HCT116 (cell line): ENCODE results near the gene LNP1. TPM values are rescaled to one million over a fixed set of nuclear protein-coding genes. Genes with fewer than 3 reads are reported as not detected.

Source experiments
- ATAC-seq: fragments of 200-7000 bp; cut with Tn5 transposase; 2 replicates; pipeline ENCODE4 v1.9.1; 2020; ENCODE audit warnings: mild to moderate bottlenecking, moderate library complexity
- BruUV-seq: library from RNA; stranded (reverse); fragments of 400-500 nt; replicated peaks from 2 replicates; lab custom pipeline; 2021; lab: Mats Ljungman, UMichigan
- CTCF ChIA-PET: fragments of 300-600 bp; sonication (Branson Sonifier 250); formaldehyde crosslinking; loops from one replicate; lab custom pipeline; 2021; ENCODE audit warnings: antibody characterized with exemption; lab: Charles Lee
- POLR2A ChIA-PET: fragments of 300-600, 350-600 bp; sonication (Branson Sonifier 250); formaldehyde crosslinking; loops from one replicate; lab custom pipeline; 2021; ENCODE audit warnings: antibody characterized with exemption; lab: Charles Lee
- RAD21 ChIA-PET, 2 experiments: fragments of 300-600 bp; sonication (Branson Sonifier 250); formaldehyde crosslinking; loops; one replicate each; lab custom pipeline; 2023; ENCODE audit warnings: low total read pairs in 2 of 2; ENCODE audit not compliant: uncharacterized antibody in 2 of 2, unreplicated experiment in 2 of 2, low non-redundant PET in 1 of 2; lab: Charles Lee
- DNase-seq: peaks from one replicate; pipeline ENCODE4 v3.0.0-alpha.2; 2010; ENCODE audit warnings: low read depth, low spot score
- H2AFZ ChIP-seq: fragments of 200-600 bp; shearing (Covaris generic), sonication (generic); 2 replicates; pipeline ENCODE4 v1.6.1; 2017; ENCODE audit warnings: low read depth, mixed run types, mixed read lengths, antibody characterized with exemption, low read length; ENCODE audit not compliant: poor library complexity, severe bottlenecking
- H3K27ac ChIP-seq: 2 replicates; pipeline ENCODE4 v1.5.1; 2012; ENCODE audit warnings: low read depth, low read length
- H3K27me3 ChIP-seq: fragments of 200-600 bp; sonication (generic); 2 replicates; pipeline ENCODE4 v1.6.1; 2016; ENCODE audit warnings: mixed run types, low read length, mixed read lengths; ENCODE audit not compliant: insufficient read depth
- H3K36me3 ChIP-seq, 2 experiments: fragments of 200-500 bp in 1 of 2; fragments of 200-600 bp in 1 of 2; sonication (Bioruptor generic) in 1 of 2; sonication (generic) in 1 of 2; 2 replicates each; pipeline versions ENCODE4 v1.5.1 to v1.6.1; 2014 to 2016; ENCODE audit warnings: low read length in 2 of 2, inconsistent platforms in 1 of 2, mixed read lengths in 1 of 2, mixed run types in 1 of 2; ENCODE audit not compliant: insufficient read depth in 2 of 2, control insufficient read depth in 1 of 2
- H3K4me1 ChIP-seq, 2 experiments: fragments of 200-600 bp in 1 of 2; sonication (generic) in 1 of 2; 2 replicates each; pipeline versions ENCODE4 v1.5.1 to v1.6.1; 2012 to 2017; ENCODE audit warnings: low read length in 2 of 2, inconsistent platforms in 1 of 2, mild to moderate bottlenecking in 1 of 2, mixed read lengths in 1 of 2, mixed run types in 1 of 2, moderate library complexity in 1 of 2; ENCODE audit not compliant: insufficient read depth in 2 of 2, control insufficient read depth in 1 of 2
- H3K4me2 ChIP-seq: fragments of 200-600 bp; sonication (generic); 2 replicates; pipeline ENCODE4 v1.6.1; 2017; ENCODE audit warnings: mixed run types, low read length, mixed read lengths
- H3K4me3 ChIP-seq, 2 experiments: fragments of 200-600 bp in 1 of 2; sonication (generic) in 1 of 2; replicated peaks in 1 of 2; 2 replicates each; pipeline ENCODE4 v1.5.1; 2011 to 2016; ENCODE audit warnings: low read length in 2 of 2, control low read depth in 1 of 2, low read depth in 1 of 2, mild to moderate bottlenecking in 1 of 2, mixed read lengths in 1 of 2, mixed run types in 1 of 2
- H3K79me2 ChIP-seq: fragments of 200-600 bp; sonication (generic); 2 replicates; pipeline ENCODE4 v1.6.1; 2017; ENCODE audit warnings: mild to moderate bottlenecking, mixed run types, low read length, moderate library complexity, mixed read lengths; ENCODE audit not compliant: insufficient read depth
- H3K9ac ChIP-seq: fragments of 200-600 bp; sonication (generic); 2 replicates; pipeline ENCODE4 v1.6.1; 2016; ENCODE audit warnings: low read length, mixed read lengths
- H3K9me2 ChIP-seq: fragments of 200-600 bp; sonication (generic), shearing (Covaris generic); 2 replicates; pipeline ENCODE4 v1.6.1; 2017; ENCODE audit warnings: mixed run types, mild to moderate bottlenecking, moderate library complexity; ENCODE audit not compliant: insufficient read depth
- H3K9me3 ChIP-seq, 2 experiments: fragments of 200-500 bp in 1 of 2; fragments of 200-600 bp in 1 of 2; sonication (Bioruptor generic) in 1 of 2; sonication (generic) in 1 of 2; 2 replicates each; pipeline ENCODE4 v1.6.1; 2014 to 2017; ENCODE audit warnings: low read length in 2 of 2, mixed read lengths in 2 of 2, inconsistent platforms in 1 of 2, low read depth in 1 of 2, mild to moderate bottlenecking in 1 of 2, mixed run types in 1 of 2, moderate library complexity in 1 of 2; ENCODE audit not compliant: control insufficient read depth in 1 of 2, insufficient read depth in 1 of 2
- H4K20me1 ChIP-seq: fragments of 200-600 bp; sonication (generic), shearing (Covaris generic); 2 replicates; pipeline ENCODE4 v1.6.1; 2017; ENCODE audit warnings: mixed run types, mild to moderate bottlenecking, moderate library complexity; ENCODE audit not compliant: insufficient read depth
- CEBPB ChIP-seq: IDR thresholded peaks from 2 replicates; pipeline ENCODE4 v1.6.1; 2012; ENCODE audit warnings: low read depth
- CTCF ChIP-seq, 3 experiments: fragments of 200-600 bp in 1 of 3; sonication (generic) in 1 of 3; IDR thresholded peaks in 2 of 3; conservative IDR thresholded peaks in 1 of 3; 2 replicates each; pipeline ENCODE4 v1.5.1; 2012 to 2017; ENCODE audit warnings: low read depth in 2 of 3, low read length in 2 of 3, antibody characterized with exemption in 1 of 3, borderline replicate concordance in 1 of 3, control low read depth in 1 of 3, mild to moderate bottlenecking in 1 of 3, mixed read lengths in 1 of 3, mixed run types in 1 of 3, moderate library complexity in 1 of 3; ENCODE audit not compliant: insufficient read depth in 1 of 3
- EGR1 ChIP-seq: IDR thresholded peaks from 2 replicates; pipeline ENCODE4 v1.6.1; 2012; ENCODE audit warnings: low read depth
- ELF1 ChIP-seq: IDR thresholded peaks from 2 replicates; pipeline ENCODE4 v1.6.1; 2012; ENCODE audit warnings: low read depth, borderline replicate concordance
- EZH2phosphoT487 ChIP-seq: fragments of 200-600 bp; IDR thresholded peaks from 2 replicates; pipeline ENCODE4 v1.6.1; 2018; ENCODE audit warnings: antibody characterized with exemption, borderline replicate concordance
- JUND ChIP-seq: IDR thresholded peaks from 2 replicates; pipeline ENCODE4 v1.6.1; 2012
- POLR2A ChIP-seq: IDR thresholded peaks from 2 replicates; pipeline ENCODE4 v1.7.0; 2011; ENCODE audit warnings: borderline replicate concordance; ENCODE audit not compliant: insufficient read depth, insufficient read length; ENCODE audit errors: extremely low read depth
- SIN3A ChIP-seq: IDR thresholded peaks from 2 replicates; pipeline ENCODE4 v1.6.1; 2012; ENCODE audit warnings: low read depth
- TCF7L2 ChIP-seq: IDR thresholded peaks from 2 replicates; pipeline ENCODE4 v1.7.0; 2011; ENCODE audit warnings: borderline replicate concordance, inconsistent platforms; ENCODE audit not compliant: insufficient read depth, insufficient read length; ENCODE audit errors: extremely low read depth
- intact Hi-C: fragments of 100-400 bp; cut with micrococcal nuclease; formaldehyde crosslinking; loops from 2 replicates; pipeline ENCODE4 v1.10.0; 2022
- total RNA-seq: library from RNA; stranded (reverse); gene quantifications from one replicate; pipeline ENCODE4 v1.2.1, GENCODE V29; 2021; ENCODE audit not compliant: unreplicated experiment
- TF ChIP-seq, protein P1 (sequence below): IDR thresholded peaks from 2 replicates; pipeline ENCODE4 v1.6.1; 2012; ENCODE audit warnings: low read depth
- TF ChIP-seq, protein P2 (sequence below): IDR thresholded peaks from 2 replicates; pipeline ENCODE4 v1.6.1; 2012

LNP1 gene
- total RNA-seq, 1 experiment from 2014 or later, result 1.6 TPM

DNA sequence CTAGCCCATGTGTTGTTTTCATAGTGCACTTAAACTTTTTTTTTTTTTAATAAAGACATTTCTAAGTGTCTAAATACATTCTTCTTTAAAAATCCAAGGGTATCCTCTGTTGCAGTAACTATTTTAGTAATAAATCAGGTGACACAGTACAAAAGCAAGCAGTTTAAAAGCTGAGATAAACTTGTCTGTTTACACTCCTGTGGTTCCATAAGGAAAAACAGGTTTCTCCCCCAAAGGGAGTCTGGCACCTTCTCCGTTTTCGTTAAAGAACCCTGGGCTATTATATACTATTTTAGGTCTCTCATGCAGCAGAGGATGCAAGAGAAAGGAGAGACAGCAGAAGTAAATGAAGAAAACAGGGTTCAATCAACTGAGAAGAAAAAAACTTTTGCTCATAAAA, 47.9 kb downstream of the LNP1 start:
- no peak overlapping the region for H3K9ac ChIP-seq
- CTCF ChIA-PET, result no interaction called here
- intact Hi-C loops, result no loop called here
- ATAC-seq (no peak), DNase-seq (no peak)
- H3K4me1 ChIP-seq, result no peaks in the 10 kb centered on the region
- no peaks in the 10 kb centered on the region for H3K36me3 ChIP-seq
- H3K9me2 ChIP-seq, result no peaks in the 10 kb centered on the region
- H3K27ac ChIP-seq, result no peak overlapping the region
- RAD21 ChIA-PET, result no interaction called here
- H3K79me2 ChIP-seq, result no peaks in the 10 kb centered on the region
- no peaks in the 10 kb centered on the region for H4K20me1 ChIP-seq
- H3K9me3 ChIP-seq, result no peaks in the 10 kb centered on the region
- BruUV-seq, result no TSS peak
- no peaks in the 10 kb centered on the region for H3K27me3 ChIP-seq
- no peak overlapping the region for H2AFZ ChIP-seq
- no peak overlapping the region for H3K4me3 ChIP-seq
- H3K4me2 ChIP-seq, result no peak overlapping the region
- POLR2A ChIA-PET, result no interaction called here
- TF ChIP-seq SIN3A (no peak), ELF1 (no peak), EZH2phosphoT487 (no peak), CEBPB (no peak), TCF7L2 (no peak)
- TF ChIP-seq, protein P1, sequence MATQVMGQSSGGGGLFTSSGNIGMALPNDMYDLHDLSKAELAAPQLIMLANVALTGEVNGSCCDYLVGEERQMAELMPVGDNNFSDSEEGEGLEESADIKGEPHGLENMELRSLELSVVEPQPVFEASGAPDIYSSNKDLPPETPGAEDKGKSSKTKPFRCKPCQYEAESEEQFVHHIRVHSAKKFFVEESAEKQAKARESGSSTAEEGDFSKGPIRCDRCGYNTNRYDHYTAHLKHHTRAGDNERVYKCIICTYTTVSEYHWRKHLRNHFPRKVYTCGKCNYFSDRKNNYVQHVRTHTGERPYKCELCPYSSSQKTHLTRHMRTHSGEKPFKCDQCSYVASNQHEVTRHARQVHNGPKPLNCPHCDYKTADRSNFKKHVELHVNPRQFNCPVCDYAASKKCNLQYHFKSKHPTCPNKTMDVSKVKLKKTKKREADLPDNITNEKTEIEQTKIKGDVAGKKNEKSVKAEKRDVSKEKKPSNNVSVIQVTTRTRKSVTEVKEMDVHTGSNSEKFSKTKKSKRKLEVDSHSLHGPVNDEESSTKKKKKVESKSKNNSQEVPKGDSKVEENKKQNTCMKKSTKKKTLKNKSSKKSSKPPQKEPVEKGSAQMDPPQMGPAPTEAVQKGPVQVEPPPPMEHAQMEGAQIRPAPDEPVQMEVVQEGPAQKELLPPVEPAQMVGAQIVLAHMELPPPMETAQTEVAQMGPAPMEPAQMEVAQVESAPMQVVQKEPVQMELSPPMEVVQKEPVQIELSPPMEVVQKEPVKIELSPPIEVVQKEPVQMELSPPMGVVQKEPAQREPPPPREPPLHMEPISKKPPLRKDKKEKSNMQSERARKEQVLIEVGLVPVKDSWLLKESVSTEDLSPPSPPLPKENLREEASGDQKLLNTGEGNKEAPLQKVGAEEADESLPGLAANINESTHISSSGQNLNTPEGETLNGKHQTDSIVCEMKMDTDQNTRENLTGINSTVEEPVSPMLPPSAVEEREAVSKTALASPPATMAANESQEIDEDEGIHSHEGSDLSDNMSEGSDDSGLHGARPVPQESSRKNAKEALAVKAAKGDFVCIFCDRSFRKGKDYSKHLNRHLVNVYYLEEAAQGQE, result no peak
- TF ChIP-seq, all 23 proteins: peak for 0

DNA sequence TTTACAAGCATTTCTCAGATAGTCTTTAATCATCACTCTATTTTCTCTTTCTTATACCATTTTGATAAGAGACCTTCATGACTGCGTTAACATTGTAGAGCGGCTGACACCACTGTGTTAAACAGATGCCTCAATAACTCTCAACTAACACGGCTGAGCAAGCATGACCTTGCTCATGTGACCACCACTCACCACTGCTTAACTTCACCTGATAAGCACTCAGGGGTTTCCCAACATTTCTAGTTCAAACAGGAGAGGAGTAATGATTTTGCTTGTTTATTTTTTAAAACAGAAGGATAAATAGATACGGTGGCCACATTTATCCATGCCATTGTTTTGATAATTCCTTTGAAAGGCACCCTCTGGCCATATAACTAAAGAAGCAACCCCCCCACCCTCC, 53.3 kb downstream of the LNP1 start:
- Histone ChIP-seq H3K27me3 (no peaks in the 10 kb centered on the region), H3K9me3 (no peaks in the 10 kb centered on the region), H3K36me3 (no peaks in the 10 kb centered on the region), H3K9ac (no peak overlapping the region), H4K20me1 (no peaks in the 10 kb centered on the region), H3K9me2 (no peaks in the 10 kb centered on the region), H3K4me1 (no peaks in the 10 kb centered on the region), H2AFZ (no peak overlapping the region), H3K4me3 (no peak overlapping the region), H3K27ac (no peak overlapping the region), H3K4me2 (no peak overlapping the region), H3K79me2 (no peaks in the 10 kb centered on the region)
- TF ChIP-seq EGR1, result no peak
- TF ChIP-seq, protein P2, sequence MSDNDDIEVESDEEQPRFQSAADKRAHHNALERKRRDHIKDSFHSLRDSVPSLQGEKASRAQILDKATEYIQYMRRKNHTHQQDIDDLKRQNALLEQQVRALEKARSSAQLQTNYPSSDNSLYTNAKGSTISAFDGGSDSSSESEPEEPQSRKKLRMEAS, result no peak
- no peak for TF ChIP-seq CTCF (IDR thresholded peaks at IDR 0.05 in 2 of 3, conservative IDR thresholded peaks at IDR 0.05 in 1 of 3; ENCODE audit: borderline replicate concordance in 1 of 3, insufficient read depth in 1 of 3, low read depth in 2 of 3, low read length in 2 of 3)
- no peak for TF ChIP-seq POLR2A
- TF ChIP-seq JUND, result no peak
- ChIA-PET RAD21 (no interaction called here), CTCF (no interaction called here), POLR2A (no interaction called here)
- DNase-seq (no peak), ATAC-seq (no peak)
- no TSS peak for BruUV-seq
- intact Hi-C loops, result no loop called here
